CD4-positive, alpha-beta T cell (primary cell): ENCODE measurements around the gene RASL10A. TPM values are rescaled to one million over a fixed set of nuclear protein-coding genes. Genes with fewer than 3 reads are reported as not detected.

Source experiments
- ATAC-seq: fragments of 200-7000 bp; cut with Tn5 transposase; one replicate; pipeline ENCODE4 v1.10.0; 2022; ENCODE audit warnings: mild to moderate bottlenecking; ENCODE audit not compliant: poor library complexity
- CTCF ChIA-PET: fragments of 350-600 bp; sonication (Branson Sonifier 250); formaldehyde crosslinking; loops from one replicate; lab custom pipeline; 2021; ENCODE audit warnings: antibody characterized with exemption, inconsistent platforms; lab: Charles Lee
- POLR2A ChIA-PET: fragments of 350-600 bp; sonication (Branson Sonifier 250); formaldehyde crosslinking; loops from one replicate; lab custom pipeline; 2021; ENCODE audit warnings: antibody characterized with exemption, inconsistent platforms; lab: Charles Lee
- DNase-seq, 14 experiments: peaks; one replicate each; pipeline ENCODE4 v3.0.0-alpha.2; 2013 to 2020; ENCODE audit warnings: mixed read lengths in 2 of 14
- H3K27ac ChIP-seq, 2 donors: one replicate each; pipeline versions ENCODE4 v1.5.1 to v1.7.0; 2013; ENCODE audit warnings: low read length in 2 of 2, low read depth in 1 of 2, mild to moderate bottlenecking in 1 of 2
- H3K27me3 ChIP-seq, 2 experiments: 1 replicate in 1 of 2; 2 replicates in 1 of 2; pipeline versions ENCODE4 v1.6.1 to v1.7.0; 2013; ENCODE audit warnings: low read length in 2 of 2, control low read depth in 1 of 2, mild to moderate bottlenecking in 1 of 2, moderate library complexity in 1 of 2; ENCODE audit not compliant: insufficient read depth in 2 of 2, control insufficient read depth in 1 of 2
- H3K36me3 ChIP-seq: one replicate; pipeline ENCODE4 v1.6.1; 2013; ENCODE audit warnings: low read length, control low read depth; ENCODE audit not compliant: insufficient read depth
- H3K4me1 ChIP-seq: one replicate; pipeline ENCODE4 v1.6.1; 2013; ENCODE audit warnings: low read length, control low read depth; ENCODE audit not compliant: insufficient read depth
- H3K4me3 ChIP-seq: one replicate; pipeline ENCODE4 v1.5.1; 2013; ENCODE audit warnings: mild to moderate bottlenecking, low read length, moderate library complexity
- H3K9me3 ChIP-seq, 2 experiments: 1 replicate in 1 of 2; 2 replicates in 1 of 2; pipeline versions ENCODE4 v1.6.1 to v1.7.0; 2013; ENCODE audit warnings: low read length in 2 of 2, mild to moderate bottlenecking in 2 of 2, control low read depth in 1 of 2, moderate library complexity in 1 of 2; ENCODE audit not compliant: control insufficient read depth in 1 of 2, insufficient read depth in 1 of 2
- H3K27ac Mint-ChIP-seq: one replicate; pipeline ENCODE4 v1.8.0; 2020; ENCODE audit warnings: mixed read lengths
- H3K27me3 Mint-ChIP-seq: one replicate; pipeline ENCODE4 v1.8.0; 2021; ENCODE audit warnings: mixed read lengths
- H3K36me3 Mint-ChIP-seq: one replicate; pipeline ENCODE4 v1.8.0; 2021; ENCODE audit warnings: low read depth, mixed read lengths
- H3K4me1 Mint-ChIP-seq: one replicate; pipeline ENCODE4 v1.8.0; 2021; ENCODE audit warnings: low read depth, mixed read lengths
- H3K4me3 Mint-ChIP-seq: one replicate; pipeline ENCODE4 v1.8.0; 2020; ENCODE audit warnings: mild to moderate bottlenecking, mixed read lengths
- H3K9me3 Mint-ChIP-seq: one replicate; pipeline ENCODE4 v1.8.0; 2020; ENCODE audit warnings: mixed read lengths
- intact Hi-C, 2 experiments: fragments of 100-400 bp; cut with DNase I in 1 of 2; cut with micrococcal nuclease in 1 of 2; formaldehyde crosslinking; loops; one replicate each; pipeline versions ENCODE4 v1.15.1 to v1.9.0; 2023 to 2025; cut with DNase I, micrococcal nuclease
- total RNA-seq, 174 experiments: library from RNA in 2 of 174; stranded (reverse) in 2 of 174; gene quantifications; one replicate each; pipeline ENCODE4 v1.2.3 and lab custom pipeline; 2021 to 2026
- TF ChIP-seq, protein P1 (sequence below): fragments of 200-600 bp; IDR thresholded peaks from one replicate; pipeline ENCODE4 v1.8.0; 2022; ENCODE audit warnings: antibody characterized with exemption, mild to moderate bottlenecking

Gene RASL10A
- total RNA-seq, 2 experiments from 2014 or later, result 0.30 to 0.36 TPM

- H3K27me3 Mint-ChIP-seq, result no peaks in the 10 kb centered on the region
- no peak overlapping the region for H3K27ac Mint-ChIP-seq
- no peak overlapping the region for H3K27ac ChIP-seq
- H3K4me3 ChIP-seq, result no peak overlapping the region
- TF ChIP-seq, protein P1, sequence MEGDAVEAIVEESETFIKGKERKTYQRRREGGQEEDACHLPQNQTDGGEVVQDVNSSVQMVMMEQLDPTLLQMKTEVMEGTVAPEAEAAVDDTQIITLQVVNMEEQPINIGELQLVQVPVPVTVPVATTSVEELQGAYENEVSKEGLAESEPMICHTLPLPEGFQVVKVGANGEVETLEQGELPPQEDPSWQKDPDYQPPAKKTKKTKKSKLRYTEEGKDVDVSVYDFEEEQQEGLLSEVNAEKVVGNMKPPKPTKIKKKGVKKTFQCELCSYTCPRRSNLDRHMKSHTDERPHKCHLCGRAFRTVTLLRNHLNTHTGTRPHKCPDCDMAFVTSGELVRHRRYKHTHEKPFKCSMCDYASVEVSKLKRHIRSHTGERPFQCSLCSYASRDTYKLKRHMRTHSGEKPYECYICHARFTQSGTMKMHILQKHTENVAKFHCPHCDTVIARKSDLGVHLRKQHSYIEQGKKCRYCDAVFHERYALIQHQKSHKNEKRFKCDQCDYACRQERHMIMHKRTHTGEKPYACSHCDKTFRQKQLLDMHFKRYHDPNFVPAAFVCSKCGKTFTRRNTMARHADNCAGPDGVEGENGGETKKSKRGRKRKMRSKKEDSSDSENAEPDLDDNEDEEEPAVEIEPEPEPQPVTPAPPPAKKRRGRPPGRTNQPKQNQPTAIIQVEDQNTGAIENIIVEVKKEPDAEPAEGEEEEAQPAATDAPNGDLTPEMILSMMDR, result no peak
- H3K27me3 ChIP-seq, result no peaks in the 10 kb centered on the region
- peaks cover 24% of the 10 kb centered on the region for H3K36me3 ChIP-seq
- no peaks in the 10 kb centered on the region for H3K4me1 Mint-ChIP-seq
- no peak overlapping the region for H3K4me3 Mint-ChIP-seq
- H3K36me3 Mint-ChIP-seq, result peaks cover 19% of the 10 kb centered on the region
- no peaks in the 10 kb centered on the region for H3K9me3 ChIP-seq
- ATAC-seq (no peak), DNase-seq (no peak)
- POLR2A ChIA-PET, result no interaction called here
- CTCF ChIA-PET, result no interaction called here
- H3K4me1 ChIP-seq, result no peaks in the 10 kb centered on the region
- intact Hi-C loops, result no loop called here
- H3K9me3 Mint-ChIP-seq, result no peaks in the 10 kb centered on the region
These were observed 10.4 kb upstream of the RASL10A start for GRCh38 chr22:29325785-29326315.

- TF ChIP-seq, protein P1, result no peak
These were observed 9.9 kb upstream of the RASL10A start for GRCh38 chr22:29325356-29325755.

DNA sequence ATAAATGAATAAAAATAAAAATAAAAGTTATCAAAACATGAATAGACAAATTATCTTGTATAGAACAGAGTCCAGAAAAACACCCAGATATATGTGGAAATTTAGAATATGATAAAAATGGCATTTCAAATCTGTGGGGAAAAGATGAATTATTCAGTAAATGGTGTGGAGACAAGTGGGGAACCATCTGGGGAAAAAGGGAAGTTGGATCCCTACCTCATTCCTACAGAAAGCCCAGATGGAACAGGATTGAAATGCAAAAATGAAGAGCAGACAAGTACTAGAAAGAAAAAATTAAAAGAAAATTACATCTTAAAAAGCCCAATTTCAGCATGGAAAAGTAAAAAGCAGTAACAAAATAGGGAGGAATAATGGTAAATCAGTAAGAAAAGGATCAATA, 8.1 kb upstream of the RASL10A start:
- Mint-ChIP-seq H3K27ac (no peak overlapping the region), H3K4me1 (no peaks in the 10 kb centered on the region), H3K9me3 (no peaks in the 10 kb centered on the region), H3K36me3 (peaks cover 10% of the 10 kb centered on the region), H3K4me3 (no peak overlapping the region), H3K27me3 (no peaks in the 10 kb centered on the region)
- intact Hi-C loops, result no loop called here
- Histone ChIP-seq H3K4me1 (no peaks in the 10 kb centered on the region), H3K9me3 (no peaks in the 10 kb centered on the region), H3K27me3 (no peaks in the 10 kb centered on the region), H3K4me3 (no peak overlapping the region), H3K27ac (no peak overlapping the region), H3K36me3 (peaks cover 14% of the 10 kb centered on the region)
- no peak for DNase-seq
- ChIA-PET POLR2A (no interaction called here), CTCF (no interaction called here)
- TF ChIP-seq, protein P1, result no peak
- no peak for ATAC-seq

More at GRCh38 chr22:29325356-29325755, 9.9 kb upstream of the RASL10A start:
- Histone ChIP-seq H3K4me3 (no peak overlapping the region), H3K27me3 (no peaks in the 10 kb centered on the region), H3K27ac (no peak overlapping the region), H3K4me1 (no peaks in the 10 kb centered on the region), H3K36me3 (peaks cover 23% of the 10 kb centered on the region), H3K9me3 (no peaks in the 10 kb centered on the region)
- intact Hi-C loops, result no loop called here
- Mint-ChIP-seq H3K36me3 (peaks cover 19% of the 10 kb centered on the region), H3K27ac (no peak overlapping the region), H3K4me1 (no peaks in the 10 kb centered on the region), H3K9me3 (no peaks in the 10 kb centered on the region), H3K4me3 (no peak overlapping the region), H3K27me3 (no peaks in the 10 kb centered on the region)
- ChIA-PET POLR2A (no interaction called here), CTCF (no interaction called here)
- no peak for ATAC-seq
- DNase-seq, result no peak
